ENCODE results near the gene NLRP7. TPM values are rescaled to one million over a fixed set of nuclear protein-coding genes. Genes with fewer than 3 reads are reported as not detected.

The NLRP7 gene
- polyA plus RNA-seq, 1 experiment, result not detected

- Histone ChIP-seq H3K4me3 (ENCODE audit: low read depth, low read length) (no peak overlapping the region), H3K27me3 (ENCODE audit: control insufficient read depth, insufficient read depth, low read length) (no peaks in the 10 kb centered on the region), H3K27ac (ENCODE audit: low read depth, low read length) (no peak overlapping the region), H3K9me3 (ENCODE audit: control insufficient read depth, insufficient read depth, low read length) (peaks cover 32% of the 10 kb centered on the region)
- TF ChIP-seq CTCF (IDR thresholded peaks at IDR 0.05; ENCODE audit: low read depth, low read length), result no peak
- POLR2A ChIA-PET, result no interaction called here
- no peak for DNase-seq (ENCODE audit: low read depth, low spot score)
- CTCF ChIA-PET, result no interaction called here
Observed at GRCh38 chr19:54877471-54877870, 69.9 kb downstream of the NLRP7 start.

DNA sequence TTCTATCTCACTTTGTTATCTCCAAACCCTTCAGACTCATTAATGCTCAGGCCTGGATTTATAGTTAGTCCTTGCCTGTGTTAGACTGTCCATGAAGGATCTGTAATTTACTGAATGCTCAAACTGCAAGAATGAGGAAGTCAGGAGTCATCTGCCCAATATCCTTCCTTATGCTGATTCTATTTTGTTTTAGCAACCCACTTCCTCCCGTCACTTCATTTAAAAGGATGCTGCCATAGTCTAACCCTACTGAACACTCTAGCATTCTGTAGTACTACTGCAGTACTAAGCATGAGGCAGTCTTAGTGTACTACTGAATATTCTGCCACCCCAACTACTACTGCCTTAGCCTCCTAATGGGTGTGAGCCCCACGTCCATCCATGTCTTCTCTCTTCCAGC lies 71.8 kb downstream of the NLRP7 start:
- POLR2A ChIA-PET, result no interaction called here
- CTCF ChIA-PET, result no interaction called here

DNA sequence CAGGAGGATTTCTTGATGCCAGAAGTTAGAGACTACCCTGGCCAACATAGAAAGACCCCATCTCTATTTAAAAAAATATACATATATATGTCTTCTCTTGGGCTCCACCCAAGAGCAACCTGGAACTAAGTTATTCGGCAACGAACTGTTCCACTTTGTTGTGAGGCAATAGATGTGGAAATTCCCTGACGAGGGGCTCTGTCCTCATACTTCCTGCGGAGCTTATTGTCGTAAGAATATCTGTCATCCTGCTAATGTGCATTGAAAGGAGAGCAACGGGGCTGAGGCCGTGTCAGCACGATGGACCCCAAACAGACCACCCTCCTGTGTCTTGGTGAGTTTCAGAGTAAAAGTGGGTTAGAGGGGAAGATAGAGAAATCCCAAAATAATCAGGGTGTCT lies 73.3 kb downstream of the NLRP7 start, which contains the start of gene FCAR:
Gene FCAR (plus strand): TSS at position 246 of the 400 bp plus-strand sequence. CDS start 55 bp downstream, at position 301.
- Histone ChIP-seq H3K9me3 (ENCODE audit: control insufficient read depth, insufficient read depth, low read length) (peaks cover 33% of the 10 kb centered on the region), H3K4me3 (ENCODE audit: low read depth, low read length) (no peak within 1 kb of the TSS), H3K27ac (ENCODE audit: low read depth, low read length) (no peak within 1 kb of the TSS), H3K27me3 (ENCODE audit: control insufficient read depth, insufficient read depth, low read length) (no peaks in the 10 kb centered on the region)
- no peak for TF ChIP-seq CTCF (IDR thresholded peaks at IDR 0.05; ENCODE audit: low read depth, low read length)
- CTCF ChIA-PET, result no interaction called here
- no peak for DNase-seq (ENCODE audit: low read depth, low spot score)
- POLR2A ChIA-PET, result no interaction called here

More for the DNA sequence above, 71.8 kb downstream of the NLRP7 start:
- no peak overlapping the region for H3K4me3 ChIP-seq (ENCODE audit: low read depth, low read length)
- H3K9me3 ChIP-seq (ENCODE audit: control insufficient read depth, insufficient read depth, low read length), result peaks cover 20% of the 10 kb centered on the region
- H3K27ac ChIP-seq (ENCODE audit: low read depth, low read length), result no peak overlapping the region
- DNase-seq (ENCODE audit: low read depth, low spot score), result no peak
- H3K27me3 ChIP-seq (ENCODE audit: control insufficient read depth, insufficient read depth, low read length), result no peaks in the 10 kb centered on the region
- no peak for TF ChIP-seq CTCF (IDR thresholded peaks at IDR 0.05; ENCODE audit: low read depth, low read length)

Small RNA genes lying within 50 kb of the gene (small RNA-seq; reads per million reads assigned to genes)
- not detected for gene AC011476.8 (ENCODE audit: insufficient read length, low read depth)

Other genes with a start within 250 kb of the NLRP7 start
- gene KIR3DL3, start 223.1 kb downstream of the NLRP7 start, polyA plus RNA-seq (2011; rRNA removed), result not detected in 2 replicates
- not detected in 2 replicates for gene KIR2DL3, start 209.0 kb downstream of the NLRP7 start, polyA plus RNA-seq (2011; rRNA removed)
- not detected in 2 replicates for gene KIR2DL1, start 177.7 kb downstream of the NLRP7 start, polyA plus RNA-seq (2011; rRNA removed)
- gene KIR2DL4, start 143.9 kb downstream of the NLRP7 start, polyA plus RNA-seq (2011; rRNA removed), result not detected in 2 replicates
- not detected in 2 replicates for gene KIR3DL1, start 131.1 kb downstream of the NLRP7 start, polyA plus RNA-seq (2011; rRNA removed)
- gene KIR2DS4, start 114.9 kb downstream of the NLRP7 start, polyA plus RNA-seq (2011; rRNA removed), result not detected in 2 replicates
- not detected in 2 replicates for gene KIR3DL2, start 97.1 kb downstream of the NLRP7 start, polyA plus RNA-seq (2011; rRNA removed)
- gene FCAR, start 73.3 kb downstream of the NLRP7 start, polyA plus RNA-seq (2011; rRNA removed), result not detected in 2 replicates
- not detected in 2 replicates for gene NCR1, start 41.4 kb downstream of the NLRP7 start, polyA plus RNA-seq (2011; rRNA removed)
- gene NLRP2, start 18.8 kb upstream of the NLRP7 start, polyA plus RNA-seq (2011; rRNA removed), result 0.12 TPM in 1 of 2 replicates, not detected in the other
- 0.11 TPM in 1 of 2 replicates, not detected in the other for gene GP6, start 90.7 kb upstream of the NLRP7 start, polyA plus RNA-seq (2011; rRNA removed)
- 3.1 and 4.5 TPM in 2 replicates for gene RDH13, start 115.6 kb upstream of the NLRP7 start, polyA plus RNA-seq (2011; rRNA removed)
- 1.5 and 2.3 TPM in 2 replicates for gene EPS8L1, start 128.3 kb upstream of the NLRP7 start, polyA plus RNA-seq (2011; rRNA removed)
- 24.2 and 30.0 TPM in 2 replicates for gene PPP1R12C, start 170.1 kb upstream of the NLRP7 start, polyA plus RNA-seq (2011; rRNA removed)
- gene TNNT1, start 201.7 kb upstream of the NLRP7 start, polyA plus RNA-seq (2011; rRNA removed), result 2.8 and 3.3 TPM in 2 replicates
- gene TNNI3, start 210.2 kb upstream of the NLRP7 start, polyA plus RNA-seq (2011; rRNA removed), result 0.20 and 0.21 TPM in 2 replicates
- 0.21 TPM in 1 of 2 replicates, not detected in the other for gene DNAAF3, start 219.1 kb upstream of the NLRP7 start, polyA plus RNA-seq (2011; rRNA removed)
- 0.06 and 0.15 TPM in 2 replicates for gene SYT5, start 232.8 kb upstream of the NLRP7 start, polyA plus RNA-seq (2011; rRNA removed)

Measured in AG04450 (cell line).